ENCODE data around the gene APCDD1.

The APCDD1 gene

DNA sequence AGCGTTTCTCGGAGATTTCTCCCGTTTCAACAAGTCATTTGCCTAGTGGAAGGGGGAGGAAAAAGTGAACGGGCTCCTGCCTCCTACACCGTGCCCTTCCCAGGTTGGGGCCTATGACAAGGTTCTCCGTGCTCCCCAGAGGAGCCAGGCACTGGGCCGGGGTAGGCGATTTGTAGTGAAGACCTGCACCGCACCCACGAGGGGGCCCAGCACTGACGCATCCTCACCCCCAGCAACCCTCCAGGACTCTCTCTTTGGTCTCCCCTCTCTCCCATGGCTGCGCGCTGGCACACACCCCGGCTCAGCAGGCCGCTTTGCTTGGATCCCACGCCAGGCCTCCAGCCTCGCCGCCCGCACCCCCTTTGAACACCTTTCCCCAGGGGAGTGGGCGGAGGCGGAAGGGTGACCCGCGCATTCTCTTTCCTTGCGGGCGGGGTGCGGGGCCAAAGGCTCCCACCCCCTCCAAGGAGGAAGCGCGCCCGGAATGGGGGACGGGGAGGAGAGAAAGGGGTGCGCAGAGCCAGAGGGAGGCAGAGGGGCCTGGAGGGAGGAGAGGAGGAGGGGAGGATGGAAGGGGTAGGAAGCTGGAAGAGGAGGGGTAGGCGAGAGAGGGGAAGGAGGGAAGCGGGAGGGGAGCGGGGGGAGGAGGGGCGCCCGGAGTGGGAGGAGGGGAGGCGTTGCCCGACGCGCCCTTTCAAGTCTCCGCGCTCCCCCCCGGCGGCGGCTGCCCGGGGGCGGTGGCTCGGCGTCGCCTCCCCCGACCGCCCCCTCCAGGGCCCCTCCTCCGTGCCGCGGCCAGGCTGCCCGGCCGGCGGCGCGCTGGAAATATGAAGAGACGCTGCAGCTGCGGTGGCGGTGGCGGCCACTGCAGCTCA is at the start of gene APCDD1:
Gene APCDD1 (plus strand): TSS at position 830 of the 875 bp plus-strand sequence. CDS start 347 bp downstream, outside the sequence.
- no peak for DNase-seq (ENCODE audit: low spot score)

DNA sequence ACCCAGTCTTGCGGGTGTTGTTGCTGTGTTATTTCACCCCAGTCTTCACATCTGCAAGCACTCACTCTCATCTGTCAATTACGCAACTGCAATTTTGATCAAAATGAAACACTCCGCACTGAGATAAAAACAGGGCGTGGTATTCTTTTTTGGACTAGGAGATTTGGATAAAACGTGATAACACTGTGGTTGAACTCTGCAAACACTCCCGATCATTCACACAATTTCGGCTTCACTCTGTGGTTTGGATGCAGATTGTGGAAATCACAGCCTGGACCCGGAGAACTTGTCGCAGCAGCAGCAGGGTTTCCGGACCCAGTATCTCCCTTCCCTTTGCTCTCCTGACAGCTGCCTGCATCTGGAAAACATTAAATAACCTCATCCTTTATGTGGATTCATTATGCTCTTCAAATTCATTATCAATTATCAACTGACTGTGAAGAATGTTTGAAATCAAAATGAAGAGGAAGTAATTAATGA is 49.4 kb upstream of the APCDD1 start:
- no peak for DNase-seq (ENCODE audit: low spot score)

DNA sequence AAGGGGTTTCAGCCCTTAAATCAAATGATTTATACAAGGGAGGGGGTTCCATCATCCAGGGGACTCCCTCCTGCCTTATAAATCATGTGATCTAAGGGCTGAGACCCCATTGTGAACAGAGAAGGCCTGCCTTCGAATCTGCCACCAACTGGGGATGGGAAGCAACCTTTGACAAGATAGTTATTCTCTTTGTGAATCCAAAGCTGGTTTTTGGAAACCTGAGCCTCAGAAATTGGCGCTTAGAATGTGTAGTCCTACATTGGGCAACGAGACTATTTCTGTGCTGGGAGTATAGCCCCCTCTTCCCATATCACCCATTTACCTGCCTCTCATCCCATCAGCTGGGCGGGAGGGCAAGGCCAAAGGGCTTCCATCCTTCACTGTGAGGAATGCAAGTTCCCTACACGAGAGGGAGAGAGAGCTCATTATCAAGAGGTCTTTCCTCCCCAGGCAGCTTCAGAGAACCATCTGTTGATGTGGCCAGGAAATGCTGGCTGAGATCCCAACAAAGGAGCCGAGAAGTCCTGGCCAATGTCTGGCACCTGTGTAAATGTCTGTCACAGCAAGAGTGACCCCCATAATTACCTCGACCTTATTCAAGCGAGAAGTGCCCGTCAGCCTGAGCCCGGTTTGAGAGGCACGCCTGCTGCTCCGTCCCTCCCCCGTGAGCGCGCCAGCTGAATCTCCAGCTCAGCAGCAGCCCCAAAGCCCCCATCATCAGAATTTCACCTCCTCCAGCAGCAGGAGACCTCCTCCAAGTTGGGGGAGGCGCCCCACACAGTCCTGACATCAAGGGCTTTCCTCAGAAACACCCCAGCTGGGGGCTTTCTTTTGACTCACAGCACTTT is 48.4 kb upstream of the APCDD1 start:
- DNase-seq (ENCODE audit: low spot score), result no peak

DNA sequence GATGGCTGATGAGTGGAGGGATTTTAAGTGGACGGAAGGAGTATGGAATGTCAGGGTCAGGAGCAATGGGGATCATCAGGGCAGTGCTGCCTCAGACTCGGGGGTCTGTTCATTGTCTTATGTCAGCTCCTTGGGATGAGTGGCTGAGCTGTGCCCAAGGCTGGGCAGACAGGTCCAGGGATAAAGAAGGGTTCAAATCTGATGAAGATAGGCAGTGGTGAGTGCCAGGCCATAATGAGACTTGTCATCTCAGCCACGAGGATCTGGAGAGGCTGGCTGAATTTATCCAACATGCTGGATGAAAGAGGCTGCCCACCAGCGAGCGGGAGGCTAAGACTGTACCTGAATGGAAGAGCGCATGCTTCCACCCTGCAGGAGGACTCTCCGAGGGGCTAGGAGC is 46.3 kb upstream of the APCDD1 start:
- no peak for DNase-seq (ENCODE audit: low spot score)

DNA sequence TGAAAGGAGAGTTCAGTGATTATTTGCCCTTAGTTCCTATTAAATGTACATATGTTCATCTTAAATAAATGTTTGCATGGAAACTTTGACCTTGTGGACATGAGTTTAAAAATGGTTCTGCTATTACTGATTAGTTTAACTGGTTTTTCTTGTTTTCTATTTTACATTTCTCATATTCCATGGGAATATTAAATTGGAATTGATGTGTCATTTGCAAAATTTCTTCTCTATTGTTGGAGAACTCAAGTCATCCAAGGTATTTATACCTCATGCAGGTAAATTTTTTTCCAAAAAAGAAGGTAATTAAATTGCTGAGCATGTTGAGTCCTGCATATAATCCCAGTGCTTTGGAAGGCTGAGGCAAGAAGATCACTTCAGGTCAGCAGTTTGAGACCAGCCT is 45.4 kb upstream of the APCDD1 start:
- no peak for DNase-seq (ENCODE audit: low spot score)

DNA sequence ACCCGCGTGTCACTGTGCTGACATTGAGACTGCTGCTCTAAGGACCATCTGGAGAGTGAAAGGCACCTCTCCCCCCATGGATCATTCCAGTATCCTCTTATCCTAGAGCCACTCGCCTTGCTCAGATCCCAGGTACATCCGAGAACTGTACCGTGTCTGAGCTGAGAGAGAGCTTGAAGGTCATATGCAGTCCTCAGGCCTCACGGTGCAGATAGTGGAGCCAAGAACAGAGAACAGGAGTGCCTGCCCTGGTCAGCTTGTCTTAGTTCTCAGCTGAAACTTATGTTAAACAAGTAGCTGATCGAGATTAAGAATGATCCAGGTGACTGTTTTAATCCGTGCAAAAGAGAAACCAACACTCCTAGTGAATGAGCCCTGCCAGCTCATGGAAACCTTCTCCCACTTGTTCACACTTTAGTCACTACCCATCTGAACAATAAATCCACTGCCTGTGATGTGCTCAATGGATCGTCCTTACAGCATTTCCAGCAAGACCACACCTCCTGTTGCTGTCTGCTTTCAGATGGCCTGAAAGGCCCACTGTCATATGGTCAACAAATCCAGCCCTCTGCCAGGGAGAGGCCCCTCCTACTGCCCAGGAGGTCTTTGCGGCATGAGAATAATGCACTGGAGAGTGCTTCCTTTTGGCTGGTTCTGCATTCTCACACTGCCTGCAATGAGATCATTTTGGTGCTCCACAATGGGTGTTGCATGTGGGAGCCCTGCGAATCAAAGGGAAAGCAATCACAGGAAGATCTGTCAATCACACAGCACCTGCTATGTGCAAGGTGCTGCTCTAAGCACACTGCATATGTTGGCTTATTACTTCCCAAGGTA is 43.7 kb upstream of the APCDD1 start:
- no peak for DNase-seq (ENCODE audit: low spot score)

DNA sequence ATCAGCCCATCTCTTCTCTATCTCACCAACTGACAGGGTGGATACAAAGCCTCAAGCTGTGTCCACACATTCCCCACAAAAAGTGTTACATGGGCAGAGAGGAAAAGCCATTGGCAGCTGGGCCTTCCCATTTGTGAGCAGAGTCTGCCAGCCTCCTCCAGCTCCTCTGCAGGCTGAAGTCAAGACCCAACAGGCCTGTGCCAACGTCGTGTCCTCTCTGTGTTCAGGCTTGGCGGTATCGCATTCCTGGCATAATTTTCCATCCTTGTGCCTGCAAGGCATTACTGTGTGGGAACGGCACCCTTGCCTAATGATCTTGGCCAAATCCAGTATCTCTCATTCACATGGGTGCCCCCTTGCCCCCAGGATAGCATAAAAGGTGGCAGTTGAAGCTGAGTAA is 41.5 kb upstream of the APCDD1 start:
- no peak for DNase-seq (ENCODE audit: low spot score)

DNA sequence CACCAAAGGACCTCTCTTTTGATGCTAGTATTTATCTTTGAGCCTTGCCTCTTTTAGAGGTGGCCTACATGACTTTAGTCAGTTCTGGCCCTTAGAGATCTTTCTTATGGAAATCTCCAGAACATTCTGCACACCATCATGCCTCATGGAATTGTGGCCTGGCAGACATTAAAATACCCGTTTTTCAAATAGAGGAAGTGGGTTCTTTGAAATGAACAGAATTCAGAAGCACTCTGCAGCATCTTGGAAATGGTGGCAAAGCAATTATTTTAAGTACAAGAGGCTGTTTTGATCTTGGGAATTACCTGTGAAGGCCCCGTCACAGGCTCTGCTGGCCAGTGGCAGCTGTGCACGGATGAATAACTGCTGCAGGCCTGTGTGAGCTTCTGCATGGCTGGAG is 40.7 kb upstream of the APCDD1 start:
- DNase-seq (ENCODE audit: low spot score), result no peak

DNA sequence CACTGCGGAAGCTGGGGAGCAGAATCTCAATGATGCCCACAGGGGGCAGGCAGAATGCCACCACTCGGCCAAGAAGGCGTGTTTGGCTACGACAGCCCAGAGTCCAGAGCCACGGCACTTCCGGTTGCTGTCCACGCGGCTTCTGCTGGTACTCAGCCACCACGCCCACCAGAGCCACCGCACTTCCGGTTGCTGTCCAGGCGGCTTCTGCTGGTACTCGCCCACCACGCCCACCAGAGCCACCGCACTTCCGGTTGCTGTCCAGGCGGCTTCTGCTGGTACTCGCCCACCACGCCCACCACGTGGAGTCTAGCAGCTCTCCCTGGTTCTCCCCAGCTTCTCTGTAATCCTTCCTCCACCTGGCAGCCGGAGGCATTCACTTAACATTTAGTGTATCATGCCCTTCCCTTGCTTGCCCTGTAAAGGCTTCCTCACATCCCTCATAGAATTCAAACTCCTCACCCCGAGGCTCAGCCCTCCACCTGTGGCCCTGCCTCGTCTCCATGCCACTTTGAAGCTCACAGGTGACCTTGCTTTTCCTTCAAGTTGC is 40.1 kb upstream of the APCDD1 start:
- DNase-seq (ENCODE audit: low spot score), result no peak

DNA sequence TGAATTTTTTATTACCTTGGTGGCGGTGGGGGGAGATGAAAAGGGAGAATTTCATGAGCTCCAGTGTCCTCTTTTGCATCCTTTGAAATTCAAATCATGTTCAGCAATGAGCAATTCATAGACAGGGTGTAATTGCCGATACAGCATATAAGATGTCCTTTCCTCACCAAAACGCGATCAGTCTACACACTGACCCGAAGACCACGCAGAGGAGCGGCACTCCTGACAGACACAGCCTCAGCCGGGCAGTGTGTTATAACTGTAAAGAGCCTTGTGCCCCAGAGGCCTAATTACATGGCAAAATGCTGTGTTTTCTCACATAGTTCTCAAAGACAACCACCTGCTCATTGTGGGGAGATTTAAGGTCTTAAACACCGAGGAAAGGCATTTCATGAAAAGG is 38.4 kb upstream of the APCDD1 start:
- no peak for DNase-seq (ENCODE audit: low spot score)

DNA sequence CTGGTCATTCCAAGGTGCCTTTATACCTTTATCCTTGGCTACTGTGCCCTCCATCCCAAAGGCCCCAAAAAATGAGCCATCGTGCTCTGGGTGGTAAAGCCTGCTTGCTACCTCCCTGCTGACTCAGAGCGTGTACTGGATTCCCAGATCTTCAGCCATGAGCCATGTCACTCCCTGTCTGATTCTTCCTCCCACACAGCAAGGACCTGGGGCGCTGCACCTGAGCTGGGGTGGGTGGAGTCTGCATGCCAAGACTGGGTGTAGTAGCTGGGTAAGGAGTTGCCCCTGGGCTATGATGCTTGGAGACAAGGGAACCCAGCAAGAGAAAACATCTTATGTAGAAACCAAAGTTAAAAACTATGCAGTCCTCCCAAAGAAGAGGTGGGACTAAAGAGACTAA is 37.2 kb upstream of the APCDD1 start:
- DNase-seq (ENCODE audit: low spot score), result no peak

DNA sequence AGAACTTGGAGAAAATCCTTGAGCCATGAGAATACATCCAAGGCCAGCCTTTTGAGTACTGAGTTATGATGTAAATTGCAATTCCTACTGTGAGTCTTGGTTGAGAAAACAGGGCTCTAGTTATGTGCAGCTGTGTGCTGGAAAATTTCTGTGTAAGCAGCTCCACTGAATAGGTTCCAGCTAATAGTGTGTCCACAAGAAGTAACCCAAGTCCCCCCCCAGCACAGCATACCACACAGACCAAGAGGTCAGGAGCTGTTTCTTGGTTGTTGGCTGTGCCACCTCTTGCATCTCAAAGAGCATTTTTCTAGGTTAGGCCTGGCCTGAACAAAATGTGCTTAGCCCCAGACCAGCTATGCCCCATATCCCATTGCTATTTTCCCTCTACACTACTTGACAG is 36.8 kb upstream of the APCDD1 start:
- no peak for DNase-seq (ENCODE audit: low spot score)

DNA sequence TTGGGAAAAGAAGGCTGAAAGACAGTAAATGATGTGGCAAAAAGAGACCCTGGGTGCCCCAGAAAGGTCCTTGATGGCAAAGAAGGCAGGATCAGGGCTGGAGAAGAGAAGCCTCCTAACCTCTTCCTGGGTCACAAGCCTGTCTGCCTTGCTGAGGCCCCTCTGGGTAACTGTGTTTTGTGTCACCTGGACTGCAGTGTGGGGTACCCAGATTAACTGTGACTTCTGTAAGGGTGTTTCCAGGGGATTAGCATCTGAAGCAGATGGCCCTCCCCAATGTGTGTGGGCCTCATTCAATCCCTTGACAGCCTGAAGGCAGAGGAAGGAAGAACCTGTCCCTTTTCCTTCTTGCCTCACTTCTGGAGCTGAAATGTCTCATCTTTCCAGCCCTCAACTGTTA is 35.6 kb upstream of the APCDD1 start:
- DNase-seq (ENCODE audit: low spot score), result no peak

DNA sequence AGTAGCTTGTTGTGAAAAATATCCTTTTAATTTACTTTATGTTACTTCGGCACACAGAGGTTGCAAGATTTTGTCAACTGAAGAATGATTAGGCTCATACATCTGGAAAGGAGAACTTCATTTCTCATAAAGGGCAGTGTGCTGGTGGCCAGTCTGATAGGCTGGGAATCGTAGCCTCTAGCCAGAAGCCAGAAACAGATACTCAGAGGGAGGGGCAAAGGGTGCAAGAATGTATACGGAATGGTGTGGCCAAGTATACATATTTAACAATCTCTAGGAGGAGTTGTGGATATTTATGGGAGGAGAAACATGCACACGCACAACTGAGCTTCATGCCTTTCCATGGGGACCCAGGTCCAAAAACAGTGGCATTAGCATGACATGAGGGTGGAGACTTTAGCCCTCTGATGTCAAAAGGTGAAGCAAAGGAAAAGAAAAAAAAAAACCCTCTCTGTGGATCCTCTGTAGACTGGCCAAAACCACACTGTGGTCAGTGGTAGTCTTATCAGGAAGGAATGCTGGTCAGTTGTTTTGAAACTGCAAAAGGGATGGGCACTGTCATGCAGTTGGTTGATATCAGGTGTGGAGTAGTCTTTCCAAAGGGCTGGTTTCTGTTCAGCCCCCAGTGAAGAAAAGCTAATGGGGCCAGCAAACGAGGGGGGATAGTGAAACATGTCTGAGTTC is 34.9 kb upstream of the APCDD1 start:
- DNase-seq (ENCODE audit: low spot score), result no peak

DNA sequence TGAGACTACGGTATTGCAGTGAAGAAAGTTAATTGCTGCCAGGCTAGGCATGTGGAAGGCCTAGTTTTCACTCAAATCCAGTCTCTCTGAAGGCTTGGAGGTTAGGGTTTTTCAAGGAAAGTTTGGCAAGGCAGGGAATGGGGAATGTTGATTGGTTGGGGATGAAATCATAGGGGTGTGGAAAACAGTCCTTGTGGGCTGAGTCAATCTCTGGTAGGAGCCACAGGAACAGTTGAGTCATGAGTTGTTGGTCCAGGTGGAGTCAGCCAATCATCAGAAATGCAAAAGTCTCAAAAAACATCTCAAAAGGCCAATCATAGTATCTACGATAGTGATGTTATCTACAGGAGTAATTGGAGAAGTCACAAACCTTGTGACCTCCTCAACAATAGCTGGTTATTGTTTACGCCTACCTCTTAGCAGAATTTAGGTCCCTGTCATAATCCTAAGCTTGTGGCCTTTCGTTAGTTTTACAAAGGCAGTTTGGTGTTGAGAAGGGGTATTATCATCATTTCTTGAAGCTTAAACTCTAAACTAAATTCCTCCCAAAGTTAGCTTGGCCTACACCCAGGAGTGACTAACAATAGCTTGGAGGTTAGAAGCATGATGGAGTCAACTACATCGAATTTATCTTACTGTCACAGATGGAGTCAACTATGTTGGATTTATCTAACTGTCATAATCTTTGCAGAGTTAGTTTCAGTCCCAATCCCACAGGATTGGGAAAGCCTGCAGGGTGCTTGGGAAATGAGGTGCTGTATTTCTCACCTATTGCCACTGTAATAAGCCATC is 33.7 kb upstream of the APCDD1 start:
- no peak for DNase-seq (ENCODE audit: low spot score)

DNA sequence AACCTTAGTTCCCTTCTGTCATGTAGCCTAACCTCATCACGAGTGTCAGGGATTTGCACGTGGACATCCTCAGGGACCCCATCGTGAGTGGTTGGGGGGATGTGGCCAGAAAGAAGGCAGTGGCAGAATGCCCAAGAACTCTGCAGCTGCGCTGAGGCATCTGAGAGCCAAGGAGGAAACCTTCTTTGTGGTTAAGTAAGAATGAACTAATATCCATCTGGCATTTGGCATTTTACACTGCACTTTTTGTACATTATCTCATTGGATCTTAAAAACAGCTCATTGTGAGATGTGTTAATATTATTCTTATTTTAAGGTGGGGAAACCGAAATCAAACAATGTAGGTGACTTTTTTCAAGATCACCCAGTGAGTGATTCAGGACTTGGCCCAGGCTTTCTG is 32.6 kb upstream of the APCDD1 start:
- DNase-seq (ENCODE audit: low spot score), result no peak

DNA sequence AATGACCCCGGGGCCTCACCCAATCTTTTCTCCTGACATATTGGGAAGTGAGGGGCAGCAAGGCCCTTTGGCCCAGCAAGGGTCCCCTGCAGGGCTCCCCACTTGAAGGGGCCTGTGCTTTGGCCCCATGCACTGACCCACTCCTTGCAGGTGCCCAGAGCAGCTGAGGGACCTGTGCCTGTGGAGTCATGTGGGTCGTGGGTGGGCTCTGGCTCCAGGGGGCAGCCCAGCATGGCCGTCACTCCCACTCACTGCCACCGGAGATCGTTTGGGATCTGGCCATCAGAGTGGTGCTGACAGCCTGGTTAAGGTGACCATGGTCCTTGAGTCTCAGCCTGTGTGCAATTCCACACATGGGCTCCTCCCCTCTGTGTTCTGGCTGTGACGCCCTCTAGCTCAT is 31.7 kb upstream of the APCDD1 start:
- no peak for DNase-seq (ENCODE audit: low spot score)

DNA sequence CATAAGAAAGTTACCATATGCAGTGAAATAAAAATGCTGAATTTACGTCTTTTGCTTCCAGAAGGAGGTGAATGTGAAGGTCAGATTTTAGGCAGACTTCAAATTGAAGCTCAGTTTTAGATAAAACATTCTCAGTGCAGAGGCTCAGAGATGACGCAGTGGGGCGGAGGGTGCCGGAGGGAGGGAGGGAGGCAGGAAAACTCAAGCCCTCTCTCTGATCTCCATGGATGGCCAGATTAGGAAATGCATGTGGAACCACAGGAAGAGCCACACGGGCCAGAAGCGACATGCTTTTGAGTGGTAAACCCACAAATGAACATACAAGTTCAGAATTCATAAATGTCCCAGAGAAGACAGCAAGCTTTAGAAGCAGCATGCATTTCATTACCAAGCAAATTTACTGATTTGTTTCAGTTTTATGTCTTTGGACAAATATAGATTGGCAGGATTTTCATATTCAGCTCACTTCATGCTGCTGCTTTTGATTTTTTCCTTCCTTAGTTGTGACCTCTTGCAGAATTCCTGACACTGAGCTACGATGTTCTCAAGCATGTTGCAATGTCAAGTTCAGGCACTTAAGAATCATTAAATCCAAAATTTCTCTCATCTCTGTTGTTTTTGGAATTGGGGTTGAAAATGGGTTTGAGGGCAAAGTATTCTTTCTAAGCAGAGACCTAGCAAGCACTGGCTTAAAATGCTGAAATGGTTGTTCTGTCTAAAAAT is 29.7 kb upstream of the APCDD1 start:
- DNase-seq (ENCODE audit: low spot score), result no peak

DNA sequence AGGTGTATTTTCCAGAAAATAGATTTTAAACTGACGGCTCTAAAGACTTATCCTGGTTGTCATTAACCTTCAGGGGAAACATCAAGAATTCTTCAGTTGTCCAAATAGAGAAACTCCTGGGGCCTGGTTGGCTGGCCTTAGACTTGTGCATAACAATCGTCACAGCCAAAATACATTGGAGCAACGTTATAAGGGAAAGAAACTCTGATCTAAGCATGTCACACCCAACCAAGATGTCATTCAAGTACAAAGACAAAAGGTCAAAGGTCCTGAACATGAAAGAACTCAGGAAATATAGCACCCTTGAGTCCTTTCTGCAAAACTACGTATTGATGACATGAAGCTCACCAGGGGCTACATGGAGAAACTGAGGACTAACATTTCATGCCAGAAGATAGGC is 23.8 kb upstream of the APCDD1 start:
- no peak for DNase-seq (ENCODE audit: low spot score)

DNA sequence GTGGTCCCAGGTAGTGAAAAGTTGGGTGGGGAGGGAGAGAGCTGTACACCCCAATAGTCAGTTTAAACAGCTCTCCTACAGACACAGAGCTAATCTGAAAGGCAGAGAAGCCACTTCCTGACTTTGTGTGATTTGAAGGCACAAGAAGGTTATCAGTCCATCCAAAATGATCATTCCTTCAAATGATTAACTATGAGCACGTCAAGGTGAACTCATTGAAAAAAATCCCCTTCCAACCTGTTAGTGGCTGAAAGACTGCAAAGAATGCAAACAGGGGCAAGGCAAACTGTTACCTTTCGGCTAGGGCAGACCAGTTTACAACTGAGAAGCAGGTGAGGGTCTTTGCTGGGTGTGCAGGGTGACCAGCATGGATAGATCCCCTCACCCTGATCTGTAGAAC is 22.8 kb upstream of the APCDD1 start:
- DNase-seq (ENCODE audit: low spot score), result no peak

Data from CD4-positive, alpha-beta T cell treated with Interleukin-15 for 4 hours (primary cell).